ENCODE results near the gene PTCD2.
A peak's percentile ranks its signal among the peaks of the same experiment; 100 is the strongest.

Gene PTCD2

DNA sequence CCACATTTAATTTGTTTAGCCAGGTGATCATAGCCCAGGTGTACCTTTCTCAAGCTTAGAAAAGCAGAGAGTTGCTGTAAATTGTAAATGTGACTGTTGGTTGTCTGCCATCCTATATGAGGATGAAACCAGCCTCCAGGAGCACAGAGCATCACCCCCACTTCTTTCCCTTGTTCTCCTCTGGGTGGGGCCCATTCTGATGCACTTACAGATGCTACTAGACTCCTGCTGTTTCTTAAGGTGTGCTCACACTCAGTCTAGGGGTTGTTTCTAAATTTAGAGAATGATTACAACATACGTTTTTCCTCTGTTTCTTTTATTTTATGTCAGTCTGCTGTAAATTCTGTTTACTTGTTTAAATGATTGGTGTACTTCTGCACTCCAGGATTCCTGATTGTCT, 10.5 kb downstream of the PTCD2 start:
- H3K27ac ChIP-seq: no peak overlapping the region
- H3K4me3 ChIP-seq: no peak overlapping the region

DNA sequence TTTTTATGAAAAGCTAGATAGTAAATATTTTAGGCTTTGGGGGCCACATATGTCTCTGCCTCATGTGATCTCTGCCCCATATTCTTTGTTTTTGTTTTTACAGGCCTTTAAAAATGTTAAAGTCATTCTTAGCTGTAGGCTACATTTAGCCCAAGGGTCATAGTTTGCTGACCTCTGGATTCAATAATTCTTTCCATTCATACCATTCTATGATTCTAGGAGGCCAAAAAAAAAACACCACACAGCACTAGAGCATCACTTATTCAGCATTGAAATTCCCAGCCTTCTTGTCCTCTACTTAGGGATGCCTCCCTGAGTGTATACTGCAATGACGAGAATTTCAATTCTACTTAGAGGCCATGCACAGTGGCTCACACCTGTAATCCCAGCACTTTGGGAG, 17.0 kb downstream of the PTCD2 start:
- Histone ChIP-seq H3K4me3 (no peak overlapping the region), H3K27ac (no peak overlapping the region)

DNA sequence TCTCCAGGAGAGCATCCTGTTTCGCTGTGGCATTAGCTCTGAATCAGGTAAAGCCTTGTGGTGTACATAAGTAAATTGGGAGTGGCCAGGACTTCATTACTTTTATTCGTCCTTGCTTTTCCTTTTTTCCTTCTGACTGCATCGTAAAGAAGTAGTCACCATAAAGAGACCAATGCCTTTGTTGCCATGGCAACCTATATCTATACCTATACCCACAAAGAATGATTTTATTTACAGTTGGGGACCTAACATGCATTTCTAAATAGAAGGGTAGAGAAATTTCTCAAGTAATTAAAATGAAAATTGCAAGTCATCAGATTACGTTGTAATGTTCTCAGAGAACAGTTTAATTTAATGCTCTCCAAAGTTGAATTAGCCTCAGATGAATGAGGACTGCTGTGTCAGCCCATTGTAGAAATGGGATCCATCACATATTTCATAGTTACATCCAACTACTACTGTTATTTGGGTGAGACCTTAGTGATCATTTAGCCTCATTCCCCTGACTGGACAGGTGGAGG, 18.6 kb downstream of the PTCD2 start:
- H3K27ac ChIP-seq: peak overlapping the region in 1 of 21 experiments; percentile 1

DNA sequence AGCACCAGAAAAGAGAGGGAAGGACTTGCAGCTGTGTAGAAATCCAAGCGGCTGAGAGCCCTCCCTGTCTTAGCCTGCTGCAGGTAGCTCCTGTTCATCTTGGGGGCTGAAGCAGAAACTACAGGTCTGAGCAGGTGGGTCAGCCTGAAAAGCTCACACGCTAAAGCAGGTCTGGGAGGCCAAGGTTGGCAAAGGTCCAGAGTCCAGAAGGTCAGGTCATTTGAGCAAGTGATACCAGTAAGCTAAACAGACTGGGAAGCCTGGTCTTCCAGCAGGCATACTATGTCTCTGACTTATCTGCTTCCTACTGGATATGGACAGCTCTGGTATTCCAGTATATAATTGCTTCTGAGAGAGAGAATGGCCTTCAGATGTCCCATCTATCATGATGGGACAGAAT, 26.2 kb downstream of the PTCD2 start:
- no peak overlapping the region for H3K4me3 ChIP-seq
- no peak overlapping the region for H3K27ac ChIP-seq

More for the DNA sequence above, 18.6 kb downstream of the PTCD2 start:
- no peak overlapping the region for H3K4me3 ChIP-seq

DNA sequence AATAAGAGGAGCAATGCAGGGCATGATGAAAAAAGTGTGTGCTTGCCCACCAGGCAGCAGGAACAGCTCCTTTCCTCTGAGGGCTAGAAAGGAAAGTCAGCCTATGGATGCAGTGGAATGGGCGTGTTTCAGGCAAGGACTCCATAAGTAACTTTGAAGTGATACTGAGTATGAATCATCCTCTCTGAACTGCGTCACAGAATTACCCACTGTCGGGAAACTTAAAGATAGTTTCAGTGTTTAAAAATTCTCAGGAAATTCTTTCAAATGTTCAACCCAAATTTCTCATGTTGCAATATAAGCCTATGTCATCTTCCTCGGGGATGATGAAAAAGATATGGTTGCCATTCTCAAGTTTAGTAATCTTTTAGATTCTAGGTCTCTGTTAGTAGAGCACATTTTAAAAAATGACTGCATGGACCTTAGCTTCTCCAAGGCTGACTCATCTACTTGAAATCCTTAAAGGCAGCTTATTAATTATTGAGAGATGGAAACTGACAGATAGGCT, 27.7 kb downstream of the PTCD2 start:
- no peak overlapping the region for H3K4me3 ChIP-seq
- peak overlapping the region in 6 of 21 experiments; percentile 3 to 59 (median 23) for H3K27ac ChIP-seq

DNA sequence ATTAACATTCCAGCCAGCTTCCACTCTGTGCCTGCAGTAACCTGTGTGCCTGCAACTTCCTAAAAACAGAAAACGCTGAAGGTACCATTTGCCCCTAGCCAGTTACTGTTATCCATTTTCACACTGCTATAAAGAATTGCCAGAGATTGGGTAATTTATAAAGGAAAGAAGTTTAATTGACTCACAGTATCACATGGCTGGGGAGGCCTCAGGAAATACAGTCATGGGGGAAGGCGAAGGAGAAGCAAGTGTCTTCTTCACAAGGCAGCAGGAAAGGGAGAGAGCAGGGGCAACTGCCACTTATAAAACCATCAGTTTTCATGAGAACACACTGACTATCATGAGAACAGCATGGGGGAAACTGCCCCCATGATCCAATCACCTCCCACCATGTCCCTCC, 31.2 kb downstream of the PTCD2 start:
- Histone ChIP-seq H3K4me3 (no peak overlapping the region), H3K27ac (no peak overlapping the region)

DNA sequence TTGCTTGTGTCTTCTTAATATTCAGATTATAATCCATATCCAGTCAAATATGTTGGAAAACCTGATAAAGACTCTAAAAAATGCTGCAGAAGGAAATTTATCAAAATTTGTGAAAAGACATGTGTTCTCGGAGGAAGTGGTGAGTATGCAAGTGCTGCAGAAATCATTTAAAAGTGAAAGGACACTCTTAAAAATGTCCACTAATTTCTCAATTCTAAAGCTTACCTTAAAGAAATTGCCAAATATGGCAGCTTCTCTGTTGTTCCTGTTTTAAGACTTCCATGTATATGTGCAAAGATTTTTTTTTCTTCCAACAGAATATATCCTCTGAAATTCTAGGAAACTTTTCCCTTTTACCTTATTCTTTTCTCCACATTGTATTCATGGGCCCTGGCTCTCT, 32.4 kb downstream of the PTCD2 start:
- H3K27ac ChIP-seq: no peak overlapping the region
- no peak overlapping the region for H3K4me3 ChIP-seq

DNA sequence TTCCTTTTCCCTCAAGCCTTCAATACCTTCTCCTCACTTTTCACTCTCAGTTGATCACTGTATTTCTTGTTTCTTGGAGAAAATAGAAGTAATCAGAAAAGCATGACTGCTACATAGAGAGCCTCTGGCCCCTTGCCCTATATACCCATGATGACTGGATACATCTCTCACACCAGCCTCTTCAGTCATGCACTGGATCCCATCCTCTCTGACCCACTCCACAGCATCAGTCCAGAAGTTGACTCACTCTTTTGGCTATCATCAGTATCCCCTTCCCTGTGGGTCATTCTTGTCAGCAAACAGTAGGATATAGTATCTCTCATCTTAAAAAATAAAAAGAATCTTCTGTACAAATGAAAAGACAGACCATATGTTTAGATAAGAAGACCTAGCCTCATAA, 32.9 kb downstream of the PTCD2 start:
- Histone ChIP-seq H3K27ac (no peak overlapping the region), H3K4me3 (no peak overlapping the region)

DNA sequence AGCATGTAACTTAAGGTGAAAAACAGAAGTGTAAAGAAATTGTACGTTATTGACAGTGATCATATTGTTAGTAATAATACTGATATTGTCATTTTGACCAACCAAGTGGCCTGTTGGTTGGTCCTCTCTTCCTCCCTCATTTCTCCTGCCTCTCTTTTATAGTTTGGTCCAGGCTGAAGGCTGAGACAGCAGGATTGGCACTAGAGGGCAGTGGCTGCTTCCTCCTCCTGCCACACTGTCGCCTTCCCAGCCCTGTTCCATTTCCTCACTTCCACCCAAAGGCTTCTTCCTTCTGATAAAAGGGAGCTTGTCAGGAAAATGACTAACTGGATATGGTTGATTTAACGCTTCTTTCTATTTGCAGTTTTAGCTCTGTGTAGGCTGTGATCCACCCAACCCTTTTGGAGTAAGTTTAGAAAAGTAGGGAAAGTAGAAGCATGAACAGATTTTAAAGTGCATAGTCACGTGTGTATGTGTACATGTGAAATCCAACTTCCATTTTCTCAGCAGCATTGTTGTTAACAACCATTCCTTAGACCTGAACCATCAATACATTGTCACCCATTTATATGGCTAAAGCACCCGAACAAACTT, 35.6 kb downstream of the PTCD2 start:
- Histone ChIP-seq H3K4me3 (no peak overlapping the region), H3K27ac (no peak overlapping the region)

DNA sequence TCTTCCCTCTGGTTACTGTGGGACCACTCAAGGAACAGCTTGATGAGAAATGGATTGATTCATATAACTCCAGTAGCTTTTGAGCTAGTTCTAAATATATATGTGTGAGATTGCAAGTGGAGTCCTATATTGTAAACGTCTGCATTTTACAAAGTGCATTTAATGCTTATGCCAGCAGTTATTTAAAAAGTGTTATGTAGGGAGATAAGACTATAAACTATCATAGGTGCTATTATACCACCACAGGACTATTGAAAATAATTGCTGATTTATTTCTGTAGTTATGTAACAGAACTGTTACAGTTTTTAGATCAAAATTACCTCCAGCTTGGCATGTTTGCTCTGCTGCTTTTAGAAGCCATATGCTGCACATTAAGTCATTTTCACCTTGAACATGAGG, 36.2 kb downstream of the PTCD2 start:
- H3K4me3 ChIP-seq: no peak overlapping the region

DNA sequence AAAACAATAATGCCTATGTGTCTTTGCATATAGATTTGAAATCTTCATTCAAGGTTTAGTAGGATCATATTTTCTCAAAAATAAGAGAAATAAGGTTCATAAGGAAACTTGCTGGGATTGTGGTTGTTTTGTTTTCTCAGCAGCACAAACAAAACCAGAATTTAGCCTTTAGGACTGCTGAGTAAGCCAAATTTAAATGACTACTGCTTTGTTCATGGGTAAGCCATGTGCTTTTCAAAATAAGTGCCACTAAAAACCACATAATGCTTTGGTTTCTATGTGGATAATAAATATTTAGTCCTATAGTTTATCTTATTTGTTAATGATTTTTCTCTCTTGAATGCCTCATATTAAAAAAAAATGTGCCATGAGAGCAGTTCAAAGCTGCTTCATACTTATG, 38.8 kb downstream of the PTCD2 start:
- H3K27ac ChIP-seq: no peak overlapping the region
- no peak overlapping the region for H3K4me3 ChIP-seq

More for the DNA sequence above, 36.2 kb downstream of the PTCD2 start:
- H3K27ac ChIP-seq: no peak overlapping the region

DNA sequence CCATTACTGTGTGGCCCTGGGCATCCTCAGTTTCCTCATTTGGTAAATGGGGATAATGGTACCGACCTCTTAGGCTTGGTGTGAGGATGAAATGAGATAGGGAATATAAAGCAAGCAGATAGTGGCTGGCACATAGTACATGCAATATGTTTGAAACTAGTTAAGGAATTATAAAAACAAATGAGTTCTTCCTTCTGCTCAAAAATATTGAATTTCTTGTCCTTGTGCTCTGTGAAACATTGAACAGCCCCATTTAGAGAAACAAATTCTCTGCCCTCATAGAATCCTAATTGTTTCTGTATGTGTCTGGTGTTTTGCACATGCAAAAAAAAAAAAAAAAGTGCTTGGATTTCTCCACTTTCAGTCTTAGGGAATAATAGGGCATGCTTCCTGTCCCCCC, 39.7 kb downstream of the PTCD2 start:
- H3K4me3 ChIP-seq: no peak overlapping the region
- H3K27ac ChIP-seq: no peak overlapping the region

DNA sequence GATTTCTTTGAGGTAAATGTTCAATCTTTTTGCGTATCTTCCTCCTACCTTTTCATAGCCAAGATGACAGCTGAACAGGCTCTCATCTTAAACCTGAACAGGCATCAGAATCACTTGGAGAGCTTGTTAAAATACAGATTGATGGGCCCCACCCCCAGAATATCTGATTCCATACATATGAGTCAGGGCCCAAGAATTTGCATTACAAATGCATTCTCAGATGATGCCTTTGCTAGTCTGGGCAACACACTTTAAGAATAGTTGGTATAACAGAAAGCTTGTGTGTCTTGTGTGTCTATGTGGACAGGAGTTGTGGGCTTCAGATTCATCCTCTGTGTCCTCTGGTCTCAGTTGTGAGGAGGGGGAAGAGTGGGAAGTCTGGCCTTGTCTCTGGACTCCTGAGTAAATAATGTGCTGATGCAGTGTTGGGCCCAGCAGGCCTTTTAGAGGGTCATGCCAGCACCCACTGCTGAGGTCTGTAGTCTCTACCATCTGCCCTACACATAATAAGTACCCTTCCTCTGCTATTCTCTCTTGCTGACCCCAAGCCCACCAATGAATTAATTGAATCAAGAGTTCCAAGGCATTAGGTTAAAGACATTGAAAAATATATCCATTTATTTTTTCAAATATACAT, 43.1 kb downstream of the PTCD2 start:
- Histone ChIP-seq H3K27ac (peak overlapping the region in 5 of 21 experiments; percentile 1 to 70 (median 28)), H3K4me3 (no peak overlapping the region)

DNA sequence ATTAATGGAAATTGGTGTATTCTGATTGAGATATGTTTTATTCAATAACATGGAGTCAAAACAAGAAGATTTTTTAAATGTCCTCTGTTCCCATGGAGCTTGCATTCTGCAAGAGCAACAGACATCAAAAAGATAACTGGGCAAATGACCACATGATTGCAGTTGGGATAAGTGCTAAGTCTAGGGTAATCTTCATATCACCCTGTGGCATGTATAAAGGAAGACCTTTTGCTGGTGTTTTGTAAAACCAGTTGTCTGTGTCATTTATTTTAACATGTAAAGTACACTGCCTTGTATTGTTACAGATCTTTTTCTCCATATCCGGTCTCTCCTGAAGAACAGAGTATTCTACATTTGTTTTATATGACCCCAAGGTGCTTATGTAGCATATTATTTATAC, 44.0 kb downstream of the PTCD2 start:
- peak overlapping the region in 2 of 21 experiments; percentile 26 to 70 for H3K27ac ChIP-seq

DNA sequence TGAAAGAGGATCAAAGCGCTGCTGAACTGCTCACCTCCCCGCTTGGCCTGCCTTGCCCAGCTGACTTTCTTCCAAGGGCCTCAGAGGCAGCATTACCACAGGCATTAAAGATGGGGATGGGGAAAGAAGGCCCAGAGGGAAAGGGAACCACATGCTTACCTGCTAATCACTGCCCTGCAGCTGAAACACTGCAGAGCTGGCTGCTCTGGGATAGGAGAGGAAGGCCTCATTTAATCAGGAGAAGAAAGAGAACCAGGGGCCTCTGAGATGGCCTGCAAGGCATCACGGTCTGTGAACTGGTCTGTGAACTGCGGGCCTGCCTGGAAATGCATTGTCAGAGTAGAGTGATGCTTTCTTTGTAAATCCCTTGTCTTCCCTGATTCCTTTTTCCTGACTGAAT, 44.8 kb downstream of the PTCD2 start:
- peak overlapping the region in 4 of 21 experiments; percentile 6 to 26 (median 16) for H3K27ac ChIP-seq
- H3K4me3 ChIP-seq: no peak overlapping the region

More for the DNA sequence above, 44.0 kb downstream of the PTCD2 start:
- no peak overlapping the region for H3K4me3 ChIP-seq

DNA sequence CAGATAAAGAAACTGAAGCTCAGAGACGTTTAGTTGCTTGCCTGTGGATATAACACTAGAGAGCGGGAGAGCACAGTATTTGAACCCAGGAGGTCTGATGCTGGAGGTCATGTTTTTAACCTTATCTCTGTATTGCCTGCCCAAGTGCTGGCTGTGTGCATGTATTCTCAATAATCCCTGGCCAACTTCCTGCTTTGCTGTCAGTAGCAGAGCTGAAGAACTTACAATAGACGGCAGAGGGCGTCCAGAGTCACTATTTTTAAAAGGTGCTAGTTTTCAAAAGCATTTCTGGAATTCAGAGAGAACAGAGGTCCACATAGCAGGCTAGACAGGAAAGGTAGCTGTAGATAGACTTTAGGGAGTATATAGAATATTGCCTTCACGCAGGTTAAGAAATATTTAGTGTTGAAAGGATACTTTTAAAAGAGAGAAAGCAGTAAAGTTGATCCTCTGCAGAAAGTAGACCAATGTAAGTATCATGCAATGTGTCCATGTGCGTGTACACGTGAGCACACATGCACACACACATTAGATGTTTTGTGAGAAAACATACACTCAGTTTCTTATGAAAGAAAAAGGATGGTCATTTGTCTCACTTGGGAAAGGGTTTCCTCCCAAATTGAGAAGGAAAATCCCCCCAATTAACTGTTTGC, 46.3 kb downstream of the PTCD2 start:
- peak overlapping the region in 3 of 21 experiments; percentile 6 to 64 (median 23) for H3K27ac ChIP-seq
- H3K4me3 ChIP-seq: no peak overlapping the region

DNA sequence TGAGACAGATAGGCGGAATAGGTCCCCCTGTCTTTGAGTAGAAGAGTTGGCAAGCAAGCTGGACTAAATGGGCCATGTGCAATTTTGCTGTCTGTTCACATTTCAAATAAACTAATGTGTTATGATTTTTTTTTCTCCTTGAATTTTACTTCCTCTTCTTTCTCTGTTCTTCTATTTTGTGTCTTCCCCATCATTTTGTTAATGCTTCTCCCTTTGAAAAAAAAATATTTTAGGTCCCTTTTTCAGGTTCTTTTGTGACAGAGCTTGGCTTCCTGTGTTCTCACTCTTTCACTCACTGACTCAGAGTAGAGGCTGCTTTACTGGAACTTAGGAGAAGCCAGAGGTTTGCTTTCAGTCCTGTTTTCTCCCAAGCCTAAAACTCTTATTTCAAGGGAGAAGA, 48.1 kb downstream of the PTCD2 start:
- H3K27ac ChIP-seq: peak overlapping the region in 5 of 21 experiments; percentile 2 to 62 (median 30)

DNA sequence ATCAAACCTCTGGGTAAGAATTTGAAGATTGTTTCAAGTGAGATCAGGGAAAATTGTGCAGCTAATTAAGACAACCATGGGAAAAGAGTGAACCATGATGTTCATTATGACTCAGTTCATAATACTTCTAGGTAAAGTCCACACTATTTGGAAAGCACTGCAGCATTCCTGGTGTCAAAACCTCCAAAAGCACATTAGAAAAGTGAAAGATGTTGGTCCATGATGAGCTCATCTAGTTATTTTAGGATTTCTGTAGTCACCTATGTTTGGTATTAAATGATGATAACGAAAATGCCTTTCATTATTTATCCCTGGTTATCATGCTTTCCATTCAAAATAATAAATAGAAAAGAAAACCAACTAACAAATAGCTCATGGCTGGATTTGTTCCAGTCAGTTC, 49.1 kb downstream of the PTCD2 start:
- H3K4me3 ChIP-seq: no peak overlapping the region
- H3K27ac ChIP-seq: peak overlapping the region in 3 of 21 experiments; percentile 2 to 62 (median 45)

More for the DNA sequence above, 48.1 kb downstream of the PTCD2 start:
- H3K4me3 ChIP-seq: no peak overlapping the region

DNA sequence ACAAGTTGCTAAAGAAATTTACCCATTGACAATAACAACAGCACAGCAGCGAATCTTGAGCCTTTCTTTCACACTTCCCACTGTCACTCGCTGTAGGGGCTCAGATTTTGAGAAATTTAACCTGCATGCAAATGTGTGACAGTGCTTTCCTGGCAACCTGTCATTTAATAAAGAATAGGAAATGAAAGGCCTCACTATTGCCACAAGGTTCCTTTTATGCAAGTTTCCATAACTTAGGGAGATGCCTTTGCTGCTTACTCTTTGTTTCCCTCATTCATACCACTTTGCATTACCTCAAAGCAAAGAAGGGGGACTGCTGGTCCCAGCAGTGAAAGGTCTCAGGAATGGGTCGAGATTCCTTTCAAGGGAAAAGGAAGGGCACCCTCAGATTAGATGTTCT, 49.5 kb downstream of the PTCD2 start:
- Histone ChIP-seq H3K4me3 (no peak overlapping the region), H3K27ac (peak overlapping the region in 1 of 21 experiments; percentile 71)

DNA sequence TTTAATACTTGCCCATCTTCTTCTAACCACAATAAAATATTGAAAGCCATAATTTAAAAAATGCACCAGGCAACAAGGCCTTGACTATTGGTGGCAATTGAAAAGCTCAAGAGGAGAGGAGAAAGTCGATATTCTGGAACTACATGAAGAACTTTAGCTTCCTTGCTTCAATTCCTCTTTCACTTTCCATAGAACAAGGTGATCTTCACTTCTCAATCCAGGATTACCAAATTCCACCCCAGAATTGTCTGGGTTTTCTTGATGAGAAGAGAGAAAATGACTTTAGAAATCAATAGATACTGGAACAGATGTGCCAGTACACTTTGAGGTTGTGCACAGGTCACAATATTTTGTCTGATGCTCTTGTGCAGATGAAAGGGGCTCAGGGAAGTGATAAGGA, 52.2 kb downstream of the PTCD2 start:
- Histone ChIP-seq H3K27ac (peak overlapping the region in 1 of 21 experiments; percentile 53), H3K4me3 (no peak overlapping the region)

DNA sequence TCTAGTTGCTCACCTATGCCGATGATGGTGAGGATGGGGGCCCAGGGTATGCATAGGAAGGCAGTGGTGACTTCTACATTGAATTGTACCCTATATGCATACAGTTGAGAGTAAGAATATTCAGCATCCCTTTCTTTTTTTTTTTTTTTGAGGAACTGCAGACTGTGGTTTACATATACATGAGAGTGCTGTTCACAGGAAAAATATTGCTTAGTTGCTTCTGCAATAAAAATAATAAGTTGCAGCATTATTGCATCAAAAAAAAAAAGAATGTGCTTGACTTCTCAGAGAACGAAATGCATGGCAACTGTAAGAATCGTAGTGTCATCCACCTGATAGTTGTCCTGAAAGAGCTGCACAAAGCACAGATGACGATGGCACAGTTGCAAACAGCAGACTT, 52.8 kb downstream of the PTCD2 start:
- no peak overlapping the region for H3K4me3 ChIP-seq
- H3K27ac ChIP-seq: peak overlapping the region in 1 of 21 experiments; percentile 53

All from skin epidermis (tissue), 12 donors.